ENCODE results near the gene EYS.
"Not testable (repeated sequence)": the region's sequence is repeated elsewhere in the genome, so short reads cannot be mapped to it uniquely, and the experiment has no call there.

EYS gene

GRCh38 chr6:64012351-64013001 lies 1694.5 kb downstream of the EYS start:
- in situ Hi-C loops (cut with HindIII; ENCODE audit: low sequenced_read_pairs), result no loop called here

GRCh38 chr6:64010666-64011065 lies 1696.4 kb downstream of the EYS start:
- in situ Hi-C loops (cut with HindIII; ENCODE audit: low sequenced_read_pairs), result no loop called here

GRCh38 chr6:64010010-64010409 lies 1697.0 kb downstream of the EYS start:
- in situ Hi-C loops (cut with HindIII; ENCODE audit: low sequenced_read_pairs), result no loop called here

GRCh38 chr6:64006246-64006645 lies 1700.8 kb downstream of the EYS start:
- in situ Hi-C loops (cut with HindIII; ENCODE audit: low sequenced_read_pairs), result no loop called here

GRCh38 chr6:64000818-64001491 lies 1706.1 kb downstream of the EYS start:
- in situ Hi-C loops (cut with HindIII; ENCODE audit: low sequenced_read_pairs), result no loop called here

GRCh38 chr6:63999613-64000012 lies 1707.4 kb downstream of the EYS start:
- in situ Hi-C loops (cut with HindIII; ENCODE audit: low sequenced_read_pairs), result no loop called here

- in situ Hi-C loops (cut with HindIII; ENCODE audit: low sequenced_read_pairs), result no loop called here
Observed at GRCh38 chr6:63998991-63999390, 1708.0 kb downstream of the EYS start.

- in situ Hi-C loops (cut with HindIII; ENCODE audit: low sequenced_read_pairs), result no loop called here
Observed at GRCh38 chr6:63997734-63998133, 1709.3 kb downstream of the EYS start.

GRCh38 chr6:63997221-63997620 lies 1709.8 kb downstream of the EYS start:
- in situ Hi-C loops (cut with HindIII; ENCODE audit: low sequenced_read_pairs), result no loop called here

GRCh38 chr6:63985223-63985622 lies 1721.8 kb downstream of the EYS start:
- in situ Hi-C loops (cut with HindIII; ENCODE audit: low sequenced_read_pairs), result no loop called here

- in situ Hi-C loops (cut with HindIII; ENCODE audit: low sequenced_read_pairs), result no loop called here
Observed at GRCh38 chr6:63975699-63976098, 1731.3 kb downstream of the EYS start.

GRCh38 chr6:63968650-63969049 lies 1738.4 kb downstream of the EYS start:
- in situ Hi-C loops (cut with HindIII; ENCODE audit: low sequenced_read_pairs), result no loop called here

- in situ Hi-C loops (cut with HindIII; ENCODE audit: low sequenced_read_pairs), result no loop called here
Observed at GRCh38 chr6:63964366-63964765, 1742.7 kb downstream of the EYS start.

GRCh38 chr6:63963769-63964315 lies 1743.2 kb downstream of the EYS start:
- in situ Hi-C loops (cut with HindIII; ENCODE audit: low sequenced_read_pairs), result no loop called here

- in situ Hi-C loops (cut with HindIII; ENCODE audit: low sequenced_read_pairs), result not testable (repeated sequence)
Observed at GRCh38 chr6:63953336-63954021, 1753.5 kb downstream of the EYS start.

- in situ Hi-C loops (cut with HindIII; ENCODE audit: low sequenced_read_pairs), result no loop called here
Observed at GRCh38 chr6:63947792-63948529, 1759.1 kb downstream of the EYS start.

GRCh38 chr6:63945987-63946386 lies 1761.0 kb downstream of the EYS start:
- in situ Hi-C loops (cut with HindIII; ENCODE audit: low sequenced_read_pairs), result no loop called here

GRCh38 chr6:63943826-63944225 lies 1763.2 kb downstream of the EYS start:
- in situ Hi-C loops (cut with HindIII; ENCODE audit: low sequenced_read_pairs), result no loop called here

- in situ Hi-C loops (cut with HindIII; ENCODE audit: low sequenced_read_pairs), result no loop called here
Observed at GRCh38 chr6:63941747-63942470, 1765.1 kb downstream of the EYS start.

GRCh38 chr6:63940056-63940455 lies 1767.0 kb downstream of the EYS start:
- in situ Hi-C loops (cut with HindIII; ENCODE audit: low sequenced_read_pairs), result no loop called here
